GM12872 (cell line): Measurements from ENCODE around the gene RASSF3.

Experiments used
- TF ChIP-seq, protein P1 (sequence below): IDR thresholded peaks from 3 replicates; pipeline ENCODE4 v1.5.1; 2011; ENCODE audit warnings: low read depth, mild to moderate bottlenecking, low read length, moderate library complexity; ENCODE audit not compliant: insufficient read depth

Gene RASSF3

GRCh38 chr12:64633011-64633939 is 23.0 kb downstream of the RASSF3 start:
- TF ChIP-seq, protein P1, sequence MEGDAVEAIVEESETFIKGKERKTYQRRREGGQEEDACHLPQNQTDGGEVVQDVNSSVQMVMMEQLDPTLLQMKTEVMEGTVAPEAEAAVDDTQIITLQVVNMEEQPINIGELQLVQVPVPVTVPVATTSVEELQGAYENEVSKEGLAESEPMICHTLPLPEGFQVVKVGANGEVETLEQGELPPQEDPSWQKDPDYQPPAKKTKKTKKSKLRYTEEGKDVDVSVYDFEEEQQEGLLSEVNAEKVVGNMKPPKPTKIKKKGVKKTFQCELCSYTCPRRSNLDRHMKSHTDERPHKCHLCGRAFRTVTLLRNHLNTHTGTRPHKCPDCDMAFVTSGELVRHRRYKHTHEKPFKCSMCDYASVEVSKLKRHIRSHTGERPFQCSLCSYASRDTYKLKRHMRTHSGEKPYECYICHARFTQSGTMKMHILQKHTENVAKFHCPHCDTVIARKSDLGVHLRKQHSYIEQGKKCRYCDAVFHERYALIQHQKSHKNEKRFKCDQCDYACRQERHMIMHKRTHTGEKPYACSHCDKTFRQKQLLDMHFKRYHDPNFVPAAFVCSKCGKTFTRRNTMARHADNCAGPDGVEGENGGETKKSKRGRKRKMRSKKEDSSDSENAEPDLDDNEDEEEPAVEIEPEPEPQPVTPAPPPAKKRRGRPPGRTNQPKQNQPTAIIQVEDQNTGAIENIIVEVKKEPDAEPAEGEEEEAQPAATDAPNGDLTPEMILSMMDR = no peak

DNA sequence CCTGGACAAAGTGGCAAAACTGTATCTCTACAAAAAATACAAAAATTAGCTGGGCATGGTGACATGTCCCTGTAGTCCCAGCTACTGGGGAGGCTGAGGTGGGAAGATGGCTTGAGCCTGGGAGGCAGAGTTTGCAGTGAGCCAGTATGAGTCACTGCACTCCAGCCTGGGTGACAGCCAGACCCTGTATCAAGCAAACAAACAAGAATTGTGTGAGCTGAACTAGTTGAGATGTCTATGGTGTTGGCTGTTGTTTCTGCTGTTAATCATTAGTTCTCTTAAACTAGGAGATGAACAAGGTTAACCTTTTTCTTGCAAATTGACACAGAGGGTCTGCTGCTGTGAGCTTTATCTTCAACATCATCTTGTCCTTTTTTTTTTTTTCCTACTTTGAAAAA is 23.6 kb downstream of the RASSF3 start:
- TF ChIP-seq, protein P1 = no peak

DNA sequence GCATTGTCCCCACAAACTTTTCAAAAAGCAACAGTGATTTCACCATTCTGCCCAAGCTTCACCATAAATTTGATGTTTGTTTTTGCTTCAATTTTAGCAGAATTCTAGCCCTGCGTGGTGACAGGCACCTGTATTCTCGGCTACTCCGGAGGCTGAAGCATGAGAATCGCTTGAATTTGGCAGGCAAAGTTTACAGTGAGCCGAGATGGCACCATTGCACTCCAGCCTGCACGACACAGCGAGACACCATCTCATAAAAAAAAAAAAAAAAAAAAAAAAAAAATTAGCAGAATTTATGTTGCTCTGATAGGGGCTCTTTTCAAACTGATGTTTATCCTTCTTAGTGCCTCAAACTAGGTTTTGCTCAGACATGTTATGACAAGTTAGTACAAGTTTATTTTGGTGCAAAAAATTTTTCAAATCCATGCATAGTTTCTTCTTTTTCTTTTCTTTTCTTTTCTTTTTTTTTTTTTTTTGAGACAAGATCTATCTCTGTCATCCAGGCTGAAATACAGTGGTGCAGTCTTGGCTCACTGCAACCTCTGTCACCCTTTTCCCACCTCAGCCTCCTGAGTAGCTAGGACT is 24.3 kb downstream of the RASSF3 start:
- TF ChIP-seq, protein P1 = no peak

- TF ChIP-seq, protein P1 = no peak
These were observed 25.2 kb downstream of the RASSF3 start for GRCh38 chr12:64635356-64635998.

DNA sequence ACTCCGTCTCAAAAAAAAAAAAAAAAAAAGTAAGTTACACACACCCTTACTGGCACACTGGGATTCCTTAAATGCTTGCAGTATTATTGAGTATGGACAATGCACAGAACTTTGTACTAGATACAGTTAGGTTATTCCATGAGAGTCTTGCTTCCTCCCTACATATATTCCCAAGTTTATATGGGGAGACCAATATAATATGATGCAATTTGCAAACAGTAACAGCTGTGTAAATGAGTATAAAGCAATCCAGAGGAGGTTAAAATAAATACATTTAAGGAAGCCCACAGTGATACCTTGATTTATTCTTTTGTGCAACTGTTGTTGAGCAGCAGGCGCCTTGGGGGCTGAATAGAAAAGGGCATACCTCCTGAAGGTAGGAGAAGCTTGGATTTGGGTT is 26.6 kb downstream of the RASSF3 start:
- TF ChIP-seq, protein P1 = no peak

DNA sequence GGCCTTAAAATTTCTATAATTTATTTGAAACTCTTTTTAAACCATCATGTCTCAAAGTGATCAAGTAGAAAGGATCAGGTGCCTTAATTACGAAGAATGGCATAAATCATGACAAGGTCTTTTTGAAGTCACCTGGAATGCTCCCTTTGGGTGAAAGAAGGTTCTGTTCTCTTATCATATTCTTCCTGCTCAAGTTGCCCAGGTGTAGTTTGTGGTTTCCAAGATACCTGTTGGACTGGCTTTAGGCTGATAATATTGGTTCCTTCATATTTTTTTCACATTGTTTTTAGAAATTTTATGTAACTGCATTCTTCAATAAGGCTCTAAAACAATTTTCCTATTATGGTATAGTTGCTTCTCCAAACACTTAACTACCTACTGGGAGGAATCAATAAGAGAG is 29.2 kb downstream of the RASSF3 start:
- TF ChIP-seq, protein P1 = no peak

DNA sequence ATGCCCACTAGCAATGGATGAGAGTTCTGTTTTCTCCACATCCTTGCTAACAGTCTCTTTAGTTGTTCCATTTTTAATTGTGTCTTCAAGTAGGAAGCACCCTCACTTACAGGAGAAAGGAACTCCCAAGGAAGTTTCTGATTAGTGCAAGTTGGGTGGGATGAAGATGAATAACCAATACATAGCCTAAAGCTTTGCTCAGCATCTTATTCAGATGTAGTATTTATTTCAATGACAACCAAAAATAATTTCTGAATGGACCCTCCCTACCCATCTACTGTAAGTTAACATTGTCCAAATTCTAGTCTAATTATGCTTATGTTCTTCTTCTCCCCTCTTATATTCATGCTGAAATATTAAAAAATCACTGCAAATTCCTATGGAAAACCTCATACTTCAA is 36.0 kb downstream of the RASSF3 start:
- TF ChIP-seq, protein P1 = no peak
